ENCODE data around the gene KIAA1671.
"Not testable (repeated sequence)": the region's sequence is repeated elsewhere in the genome, so short reads cannot be mapped to it uniquely, and the experiment has no call there.

The KIAA1671 gene

DNA sequence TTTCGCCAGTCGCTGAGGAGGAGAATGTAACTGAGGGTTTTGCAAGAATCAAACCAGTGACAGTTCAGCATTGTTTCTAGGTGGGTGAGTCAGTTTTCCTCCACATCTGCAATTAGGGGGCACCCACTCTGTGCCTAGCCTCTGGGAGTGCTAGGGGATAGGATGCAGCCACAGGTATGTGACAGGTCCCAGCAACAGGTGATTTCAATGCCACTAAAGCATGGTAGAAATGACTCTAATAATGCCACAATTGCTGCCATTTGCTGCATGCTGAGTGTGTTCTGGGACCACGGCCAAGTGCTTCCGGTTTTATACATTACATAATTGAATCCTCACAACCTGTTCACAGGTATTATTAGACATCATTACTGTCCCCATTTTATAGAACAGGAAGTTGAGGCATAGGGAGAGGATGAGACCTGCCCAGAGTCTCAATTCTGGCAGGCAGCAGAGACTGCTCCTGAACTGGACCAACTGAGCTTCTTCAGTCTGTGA is 267.5 kb downstream of the KIAA1671 start:
- no peak for FAIRE-seq
- no peak for DNase-seq (ENCODE audit: insufficient read length, low spot score)
- TF ChIP-seq POLR2AphosphoS5 (IDR thresholded peaks at IDR 0.05; ENCODE audit: low read depth, low read length) (no peak), SPI1 (IDR thresholded peaks at IDR 0.05; ENCODE audit: low read depth, low read length) (no peak), PAX5 (IDR thresholded peaks at IDR 0.05; ENCODE audit: insufficient read depth, low read length, severe bottlenecking) (no peak), POLR2A (IDR thresholded peaks at IDR 0.05; ENCODE audit: low read depth, low read length) (no peak), TAF1 (IDR thresholded peaks at IDR 0.05; ENCODE audit: low read depth, low read length) (no peak)

DNA sequence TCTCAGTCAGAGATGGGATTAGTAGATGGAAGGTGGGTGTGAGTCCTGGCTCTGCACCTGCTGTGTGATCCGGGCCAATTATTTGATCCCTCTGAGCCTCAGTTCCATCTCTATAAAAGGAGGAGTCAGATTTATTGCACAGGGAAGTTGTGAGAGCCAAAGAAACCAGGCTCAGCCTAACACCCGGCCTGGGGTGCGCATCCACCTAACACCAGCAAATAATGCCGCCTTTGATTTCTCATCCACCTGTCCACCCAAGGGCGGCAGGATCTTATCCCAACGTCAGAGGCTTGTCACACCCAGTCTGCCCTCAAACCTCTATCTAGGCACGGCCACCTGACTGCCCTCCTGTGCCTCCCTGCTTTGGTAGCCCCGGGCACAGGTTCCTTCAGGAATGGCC is 269.3 kb downstream of the KIAA1671 start:
- no peak for FAIRE-seq
- TF ChIP-seq POLR2AphosphoS5 (IDR thresholded peaks at IDR 0.05; ENCODE audit: low read depth, low read length) = no peak
- TF ChIP-seq POU2F2 (IDR thresholded peaks at IDR 0.05; ENCODE audit: low read depth, low read length) = no peak
- TF ChIP-seq POLR2A (IDR thresholded peaks at IDR 0.05; ENCODE audit: low read depth, low read length) = no peak
- TF ChIP-seq TAF1 (IDR thresholded peaks at IDR 0.05; ENCODE audit: low read depth, low read length) = no peak
- no peak for TF ChIP-seq SPI1 (IDR thresholded peaks at IDR 0.05; ENCODE audit: low read depth, low read length)
- no peak for TF ChIP-seq PAX5 (IDR thresholded peaks at IDR 0.05; ENCODE audit: insufficient read depth, low read length, severe bottlenecking)
- no peak for DNase-seq (ENCODE audit: insufficient read length, low spot score)

- TF ChIP-seq POLR2A (IDR thresholded peaks at IDR 0.05; ENCODE audit: low read depth, low read length) (no peak), POU2F2 (IDR thresholded peaks at IDR 0.05; ENCODE audit: low read depth, low read length) (no peak), PAX5 (IDR thresholded peaks at IDR 0.05; ENCODE audit: insufficient read depth, low read length, severe bottlenecking) (no peak), POLR2AphosphoS5 (IDR thresholded peaks at IDR 0.05; ENCODE audit: low read depth, low read length) (no peak), SPI1 (IDR thresholded peaks at IDR 0.05; ENCODE audit: low read depth, low read length) (no peak), TAF1 (IDR thresholded peaks at IDR 0.05; ENCODE audit: low read depth, low read length) (no peak)
- FAIRE-seq = no peak
- DNase-seq (ENCODE audit: insufficient read length, low spot score) = no peak
Observed at GRCh38 chr22:25223269-25223850, 270.8 kb downstream of the KIAA1671 start.

DNA sequence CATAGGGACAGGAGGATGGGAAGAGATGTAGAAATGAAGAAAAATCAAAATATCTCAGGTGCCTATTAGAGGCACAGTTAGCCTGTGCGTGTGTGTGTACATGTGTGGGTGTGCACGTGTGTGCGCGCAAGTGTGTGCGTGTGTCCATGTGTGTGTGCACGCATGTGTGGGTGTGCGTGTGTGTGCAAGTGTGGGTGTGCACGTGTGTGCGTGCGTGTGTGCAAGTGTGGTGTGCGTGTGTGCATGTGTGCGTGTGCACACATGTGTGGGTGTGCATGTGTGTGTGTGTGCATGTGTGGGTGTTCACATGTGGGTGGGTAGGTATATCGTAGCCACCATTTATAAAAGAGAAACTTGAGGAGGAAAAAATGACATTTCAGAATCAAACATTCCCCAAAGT is 276.3 kb downstream of the KIAA1671 start:
- TF ChIP-seq POLR2A (IDR thresholded peaks at IDR 0.05; ENCODE audit: low read depth, low read length) = no peak
- 0 out of 2 replicates have a peak, but pooled peaks have one; percentile 31 for TF ChIP-seq POU2F2 (IDR thresholded peaks at IDR 0.05; ENCODE audit: low read depth, low read length)
- no peak for DNase-seq (ENCODE audit: insufficient read length, low spot score)
- peak; percentile 67 for FAIRE-seq

DNA sequence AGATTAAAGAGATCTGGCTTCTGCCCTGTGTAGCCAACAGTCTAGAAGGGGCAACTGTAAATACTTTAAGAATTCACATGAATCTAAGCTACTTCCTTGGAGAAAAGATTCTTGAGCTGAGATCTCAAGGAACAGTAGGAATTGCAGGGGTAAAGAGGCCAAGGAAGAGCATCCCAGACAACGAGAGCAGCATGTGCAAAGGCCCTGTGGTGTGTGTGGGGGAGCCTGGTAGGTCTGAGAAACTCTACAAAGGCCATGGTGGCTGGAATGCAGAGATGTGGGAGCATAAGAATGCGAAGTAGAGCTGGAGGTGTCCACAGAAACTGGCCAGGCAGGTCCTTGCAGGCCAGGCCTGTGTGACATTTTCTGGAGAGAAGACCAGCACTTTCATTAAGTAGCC is 278.2 kb downstream of the KIAA1671 start:
- not testable (repeated sequence) for FAIRE-seq; DNase-seq (ENCODE audit: insufficient read length, low spot score)

- TF ChIP-seq SPI1 (IDR thresholded peaks at IDR 0.05; ENCODE audit: low read depth, low read length) (no peak), POLR2A (IDR thresholded peaks at IDR 0.05; ENCODE audit: low read depth, low read length) (no peak), PAX5 (IDR thresholded peaks at IDR 0.05; ENCODE audit: insufficient read depth, low read length, severe bottlenecking) (no peak), TAF1 (IDR thresholded peaks at IDR 0.05; ENCODE audit: low read depth, low read length) (no peak), POLR2AphosphoS5 (IDR thresholded peaks at IDR 0.05; ENCODE audit: low read depth, low read length) (no peak), POU2F2 (IDR thresholded peaks at IDR 0.05; ENCODE audit: low read depth, low read length) (no peak)
- DNase-seq (ENCODE audit: insufficient read length, low spot score) (no peak), FAIRE-seq (no peak)
Observed at GRCh38 chr22:25232301-25232700, 279.8 kb downstream of the KIAA1671 start.

DNA sequence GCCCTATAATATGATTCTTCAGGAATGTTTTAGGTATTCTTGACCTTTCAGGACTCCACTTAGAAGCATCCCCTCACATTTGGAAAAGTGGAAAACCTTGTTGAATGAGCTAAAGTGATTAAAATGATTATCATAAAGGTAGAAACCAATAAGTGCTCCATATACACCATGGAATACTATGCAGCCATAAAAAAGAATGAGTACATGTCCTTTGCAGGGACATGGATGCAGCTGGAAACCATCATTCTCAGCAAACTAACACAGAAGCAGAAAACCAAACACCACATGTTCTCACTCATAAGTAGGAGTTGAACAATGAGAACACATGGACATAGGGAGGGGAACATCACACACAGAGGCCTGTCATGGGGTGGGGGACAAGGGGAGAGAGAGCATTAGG is 281.2 kb downstream of the KIAA1671 start:
- DNase-seq (ENCODE audit: insufficient read length, low spot score); FAIRE-seq: not testable (repeated sequence)

- 0 out of 2 replicates have a peak, but pooled peaks have one; percentile 20 for TF ChIP-seq POU2F2 (IDR thresholded peaks at IDR 0.05; ENCODE audit: low read depth, low read length)
- TF ChIP-seq PAX5 (IDR thresholded peaks at IDR 0.05; ENCODE audit: insufficient read depth, low read length, severe bottlenecking) = no peak
- peak; percentile 27; the same call in 1 of the 2 replicates for TF ChIP-seq SPI1 (IDR thresholded peaks at IDR 0.05; ENCODE audit: low read depth, low read length)
- DNase-seq (ENCODE audit: insufficient read length, low spot score) (peak; percentile 97), FAIRE-seq (peak; percentile 84)
Observed at GRCh38 chr22:25235547-25236290, 283.2 kb downstream of the KIAA1671 start.

- DNase-seq (ENCODE audit: insufficient read length, low spot score) (no peak), FAIRE-seq (no peak)
Observed at GRCh38 chr22:25236417-25236816, 283.9 kb downstream of the KIAA1671 start.

DNA sequence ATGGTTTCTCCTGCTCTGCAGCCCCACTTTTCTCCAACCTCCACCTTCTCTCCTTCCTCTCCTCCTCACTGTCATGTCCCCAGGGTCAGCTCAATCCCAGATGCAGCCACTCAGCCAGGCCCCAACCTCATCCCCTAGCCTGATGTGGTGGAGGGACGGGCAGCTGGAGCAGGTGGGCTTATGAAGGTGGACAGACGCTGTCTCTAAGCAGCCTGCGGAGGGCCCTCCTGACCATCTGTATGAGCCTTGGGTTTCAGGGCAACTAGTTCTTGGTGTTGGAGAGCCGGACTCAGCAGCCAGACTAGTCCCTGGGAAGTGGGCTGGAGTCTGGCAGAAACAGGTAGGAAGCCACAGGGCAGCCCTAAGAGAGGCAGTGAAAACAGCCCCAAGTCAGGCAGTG is 285.0 kb downstream of the KIAA1671 start:
- TF ChIP-seq POU2F2 (IDR thresholded peaks at IDR 0.05; ENCODE audit: low read depth, low read length) (no peak), SPI1 (IDR thresholded peaks at IDR 0.05; ENCODE audit: low read depth, low read length) (no peak), POLR2A (IDR thresholded peaks at IDR 0.05; ENCODE audit: low read depth, low read length) (no peak), PAX5 (IDR thresholded peaks at IDR 0.05; ENCODE audit: insufficient read depth, low read length, severe bottlenecking) (no peak), POLR2AphosphoS5 (IDR thresholded peaks at IDR 0.05; ENCODE audit: low read depth, low read length) (no peak), TAF1 (IDR thresholded peaks at IDR 0.05; ENCODE audit: low read depth, low read length) (no peak)
- no peak for DNase-seq (ENCODE audit: insufficient read length, low spot score)
- no peak for FAIRE-seq

More at GRCh38 chr22:25236417-25236816, 283.9 kb downstream of the KIAA1671 start:
- TF ChIP-seq SPI1 (IDR thresholded peaks at IDR 0.05; ENCODE audit: low read depth, low read length) = no peak

GRCh38 chr22:25238058-25238457 is 285.5 kb downstream of the KIAA1671 start:
- not testable (repeated sequence) for DNase-seq (ENCODE audit: insufficient read length, low spot score)
- peak; percentile 83 for FAIRE-seq

Measured in GM12891 (cell line).